DND-41 (cell line): Measurements from ENCODE around the gene SCN2A.
A peak's percentile ranks its signal among the peaks of the same experiment; 100 is the strongest.

ENCODE experiments used
- ATAC-seq: fragments of 200-7000 bp; cut with Tn5 transposase; 3 replicates; pipeline ENCODE4 v1.9.1; 2021; ENCODE audit warnings: low read depth; ENCODE audit not compliant: insufficient read depth
- DNase-seq: peaks from one replicate; pipeline ENCODE4 v3.0.0-alpha.2; 2020
- H2AFZ ChIP-seq: 2 replicates; pipeline ENCODE4 v1.6.0; 2012; ENCODE audit warnings: low read depth, low read length
- H3K27ac ChIP-seq: 2 replicates; pipeline ENCODE4 v1.5.1; 2012; ENCODE audit warnings: low read length, inconsistent platforms
- H3K27me3 ChIP-seq: fragments of 200-600 bp; sonication (generic); 2 replicates; pipeline ENCODE4 v1.6.0; 2012; ENCODE audit warnings: low read length, mild to moderate bottlenecking, inconsistent platforms; ENCODE audit not compliant: insufficient read depth, poor library complexity
- H3K36me3 ChIP-seq: 2 replicates; pipeline ENCODE4 v1.5.1; 2012; ENCODE audit warnings: low read length, inconsistent platforms; ENCODE audit not compliant: insufficient read depth
- H3K4me1 ChIP-seq: 2 replicates; pipeline ENCODE4 v1.5.1; 2012; ENCODE audit warnings: mild to moderate bottlenecking, low read length; ENCODE audit not compliant: insufficient read depth
- H3K4me2 ChIP-seq: 2 replicates; pipeline ENCODE4 v1.6.0; 2012; ENCODE audit warnings: mild to moderate bottlenecking, moderate library complexity, low read length, inconsistent platforms; ENCODE audit not compliant: insufficient read depth
- H3K4me3 ChIP-seq, 2 experiments: fragments of 200-600 bp in 1 of 2; shearing (Covaris generic) in 1 of 2; 2 replicates each; pipeline ENCODE4 v1.5.1; 2012 to 2016; ENCODE audit warnings: inconsistent platforms in 2 of 2, low read length in 2 of 2, mild to moderate bottlenecking in 2 of 2, low read depth in 1 of 2, moderate library complexity in 1 of 2
- H3K79me2 ChIP-seq: 2 replicates; pipeline ENCODE4 v1.6.0; 2012; ENCODE audit warnings: low read length, inconsistent platforms; ENCODE audit not compliant: insufficient read depth
- H3K9ac ChIP-seq: 2 replicates; pipeline ENCODE4 v1.6.0; 2012; ENCODE audit warnings: low read depth, mild to moderate bottlenecking, inconsistent platforms, low read length, moderate library complexity
- H3K9me3 ChIP-seq: 2 replicates; pipeline ENCODE4 v1.5.1; 2012; ENCODE audit warnings: low read length, moderate library complexity, mild to moderate bottlenecking, inconsistent platforms; ENCODE audit not compliant: insufficient read depth, severe bottlenecking
- H4K20me1 ChIP-seq: 2 replicates; pipeline ENCODE4 v1.6.0; 2012; ENCODE audit warnings: low read length; ENCODE audit not compliant: insufficient read depth
- EZH2 ChIP-seq: IDR thresholded peaks from 3 replicates; pipeline ENCODE4 v1.6.1; 2012; ENCODE audit warnings: borderline replicate concordance, low read depth, mild to moderate bottlenecking, moderate library complexity, low read length, inconsistent platforms; ENCODE audit not compliant: severe bottlenecking
- TF ChIP-seq, protein P1 (sequence below): IDR thresholded peaks from 2 replicates; pipeline ENCODE4 v1.5.1; 2012; ENCODE audit warnings: borderline replicate concordance, low read length, moderate library complexity, mild to moderate bottlenecking; ENCODE audit not compliant: poor library complexity, severe bottlenecking; ENCODE audit errors: extremely low read depth

Gene SCN2A

DNA sequence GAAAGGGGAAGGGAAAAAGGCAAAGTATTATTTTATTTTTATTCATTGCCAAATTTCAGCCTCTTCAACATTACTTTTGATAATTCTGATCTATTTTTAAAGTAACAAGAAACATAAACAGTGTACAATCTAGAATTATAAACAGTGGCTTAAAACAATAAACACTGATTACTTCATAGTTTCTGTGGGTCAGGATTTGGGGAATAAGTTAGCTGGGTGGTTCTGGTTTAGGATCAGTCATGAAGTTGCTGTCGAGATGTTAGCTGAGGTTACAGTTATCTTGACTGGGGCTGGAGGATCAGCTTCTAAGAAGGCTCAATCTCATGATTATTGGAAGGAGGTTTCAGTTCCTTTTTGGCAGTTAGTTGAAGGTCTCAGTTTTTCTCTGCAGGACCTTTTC, 109.2 kb downstream of the SCN2A start:
- H4K20me1 ChIP-seq, result no peaks in the 10 kb centered on the region
- H3K4me3 ChIP-seq, result no peak overlapping the region
- no peak for DNase-seq
- H3K4me2 ChIP-seq, result no peak overlapping the region
- TF ChIP-seq, protein P1, sequence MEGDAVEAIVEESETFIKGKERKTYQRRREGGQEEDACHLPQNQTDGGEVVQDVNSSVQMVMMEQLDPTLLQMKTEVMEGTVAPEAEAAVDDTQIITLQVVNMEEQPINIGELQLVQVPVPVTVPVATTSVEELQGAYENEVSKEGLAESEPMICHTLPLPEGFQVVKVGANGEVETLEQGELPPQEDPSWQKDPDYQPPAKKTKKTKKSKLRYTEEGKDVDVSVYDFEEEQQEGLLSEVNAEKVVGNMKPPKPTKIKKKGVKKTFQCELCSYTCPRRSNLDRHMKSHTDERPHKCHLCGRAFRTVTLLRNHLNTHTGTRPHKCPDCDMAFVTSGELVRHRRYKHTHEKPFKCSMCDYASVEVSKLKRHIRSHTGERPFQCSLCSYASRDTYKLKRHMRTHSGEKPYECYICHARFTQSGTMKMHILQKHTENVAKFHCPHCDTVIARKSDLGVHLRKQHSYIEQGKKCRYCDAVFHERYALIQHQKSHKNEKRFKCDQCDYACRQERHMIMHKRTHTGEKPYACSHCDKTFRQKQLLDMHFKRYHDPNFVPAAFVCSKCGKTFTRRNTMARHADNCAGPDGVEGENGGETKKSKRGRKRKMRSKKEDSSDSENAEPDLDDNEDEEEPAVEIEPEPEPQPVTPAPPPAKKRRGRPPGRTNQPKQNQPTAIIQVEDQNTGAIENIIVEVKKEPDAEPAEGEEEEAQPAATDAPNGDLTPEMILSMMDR, result no peak
- no peak for TF ChIP-seq EZH2
- H3K27ac ChIP-seq, result no peak overlapping the region
- no peaks in the 10 kb centered on the region for H3K4me1 ChIP-seq
- no peak for ATAC-seq
- no peaks in the 10 kb centered on the region for H3K9me3 ChIP-seq
- H3K9ac ChIP-seq, result no peak overlapping the region
- H3K79me2 ChIP-seq, result no peaks in the 10 kb centered on the region
- H3K36me3 ChIP-seq, result peaks cover 17% of the 10 kb centered on the region; the same call in 1 of the 2 replicates
- no peaks in the 10 kb centered on the region for H3K27me3 ChIP-seq
- no peak overlapping the region for H2AFZ ChIP-seq

DNA sequence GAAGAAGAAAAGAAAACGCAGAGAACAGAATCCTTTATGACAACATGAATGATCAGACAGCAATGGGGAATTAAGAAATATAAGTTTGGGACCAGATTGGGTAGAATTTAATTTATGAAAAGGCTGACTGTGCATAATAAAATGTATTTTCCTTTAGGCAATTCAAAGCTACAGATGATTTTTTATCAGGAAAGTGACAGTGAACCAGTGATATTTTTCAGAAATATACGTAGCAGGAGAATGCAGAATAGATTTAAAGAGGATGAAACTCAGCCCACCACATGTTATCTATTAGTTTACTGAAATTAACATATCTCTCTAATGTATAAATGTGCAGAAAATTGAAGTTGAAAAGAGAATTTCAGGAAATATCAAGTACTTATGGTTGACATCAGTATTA, 110.0 kb downstream of the SCN2A start:
- no peak overlapping the region for H2AFZ ChIP-seq
- H3K4me2 ChIP-seq, result no peak overlapping the region
- TF ChIP-seq, protein P1, result no peak
- no peak for TF ChIP-seq EZH2
- no peaks in the 10 kb centered on the region for H3K4me1 ChIP-seq
- no peaks in the 10 kb centered on the region for H3K79me2 ChIP-seq
- DNase-seq (no peak), ATAC-seq (no peak)
- H3K27ac ChIP-seq, result no peak overlapping the region
- no peaks in the 10 kb centered on the region for H3K27me3 ChIP-seq
- no peak overlapping the region for H3K9ac ChIP-seq
- H3K4me3 ChIP-seq, result no peak overlapping the region
- no peaks in the 10 kb centered on the region for H4K20me1 ChIP-seq
- peaks cover 17% of the 10 kb centered on the region; the same call in 1 of the 2 replicates for H3K36me3 ChIP-seq
- no peaks in the 10 kb centered on the region for H3K9me3 ChIP-seq

DNA sequence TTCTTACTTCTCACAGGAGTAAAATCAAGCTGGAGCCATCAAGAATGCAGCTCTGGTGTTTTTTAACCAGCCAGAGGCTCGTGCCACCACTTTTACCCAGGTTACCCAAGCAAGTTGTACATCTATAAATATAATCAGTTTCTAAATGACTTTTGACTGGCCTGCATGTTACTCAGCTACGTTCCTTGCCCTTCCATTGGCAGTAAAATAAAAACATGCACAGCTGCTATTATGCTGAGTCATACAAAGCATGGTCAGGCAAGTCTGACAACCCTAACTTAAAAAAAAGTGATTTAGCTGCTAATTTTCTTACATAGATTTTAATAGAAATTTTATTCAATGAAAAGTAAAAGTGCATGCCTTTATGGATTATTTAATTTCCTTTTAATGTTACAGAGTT, 118.5 kb downstream of the SCN2A start:
- Histone ChIP-seq H4K20me1 (no peaks in the 10 kb centered on the region), H3K9ac (no peak overlapping the region), H3K4me2 (no peak overlapping the region), H3K4me3 (no peak overlapping the region), H3K79me2 (no peaks in the 10 kb centered on the region), H3K9me3 (no peaks in the 10 kb centered on the region), H3K4me1 (no peaks in the 10 kb centered on the region), H3K27ac (no peak overlapping the region), H3K27me3 (no peaks in the 10 kb centered on the region), H3K36me3 (no peaks in the 10 kb centered on the region), H2AFZ (no peak overlapping the region)
- no peak for TF ChIP-seq EZH2
- TF ChIP-seq, protein P1, result no peak
- DNase-seq, result no peak
- peak; percentile 54; the same call in 2 of the 3 replicates for ATAC-seq

DNA sequence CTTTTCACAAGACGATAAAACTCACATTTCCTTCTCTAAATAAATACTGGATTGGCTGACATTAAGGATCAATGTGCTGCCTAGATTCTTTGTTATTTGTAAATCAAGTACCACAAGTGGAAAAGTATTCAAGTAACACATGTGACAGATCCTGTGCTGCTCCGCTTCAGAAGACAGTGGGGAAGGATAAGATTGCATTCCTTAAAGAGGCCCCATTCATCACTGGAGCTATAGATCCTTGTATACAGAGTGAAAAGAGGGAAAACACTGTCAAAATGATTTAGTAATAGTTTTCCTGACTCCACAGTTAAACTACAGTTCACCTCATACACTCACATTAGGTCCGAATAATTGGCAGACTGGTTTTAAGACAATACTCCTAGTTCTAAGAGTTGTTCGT, 122.3 kb downstream of the SCN2A start:
- TF ChIP-seq, protein P1, result no peak
- TF ChIP-seq EZH2, result no peak
- Histone ChIP-seq H3K27me3 (no peaks in the 10 kb centered on the region), H3K79me2 (no peaks in the 10 kb centered on the region), H3K9me3 (no peaks in the 10 kb centered on the region), H3K9ac (no peak overlapping the region), H3K4me2 (no peak overlapping the region), H4K20me1 (no peaks in the 10 kb centered on the region), H3K27ac (no peak overlapping the region), H3K36me3 (no peaks in the 10 kb centered on the region), H2AFZ (no peak overlapping the region), H3K4me1 (no peaks in the 10 kb centered on the region), H3K4me3 (no peak overlapping the region)
- no peak for DNase-seq
- no peak for ATAC-seq
